HepG2 (cell line): Measurements from ENCODE around the gene ECSIT. TPM values are rescaled to one million over a fixed set of nuclear protein-coding genes. Genes with fewer than 3 reads are reported as not detected.
A peak's percentile ranks its signal among the peaks of the same experiment; 100 is the strongest.

Experiments used
- BRD4 ChIP-seq: sonication (generic); formaldehyde crosslinking; IDR thresholded peaks from 2 replicates; pipeline ENCODE4 v1.4.0; 2020; ENCODE audit warnings: missing genetic modification reagents
- KLF11 ChIP-seq: IDR thresholded peaks from 2 replicates; pipeline ENCODE4 v1.6.1; 2016; ENCODE audit warnings: missing compliant biosample characterization
- KLF6 ChIP-seq: IDR thresholded peaks from 2 replicates; pipeline ENCODE4 v1.8.0; 2016; ENCODE audit warnings: missing biosample characterization, missing genetic modification reagents
- NRL ChIP-seq: sonication (generic); formaldehyde crosslinking; IDR thresholded peaks from 2 replicates; pipeline ENCODE4 v1.5.0; 2020; ENCODE audit warnings: missing genetic modification reagents, mild to moderate bottlenecking, moderate library complexity, borderline replicate concordance
- SRSF1 ChIP-seq: fragments of 200-400 bp; formaldehyde crosslinking; optimal IDR thresholded peaks from 2 replicates; pipeline ENCODE3; 2017; ENCODE audit warnings: mild to moderate bottlenecking, low read depth, low read length, moderate library complexity
- ZMYM4 ChIP-seq: sonication (generic); formaldehyde crosslinking; IDR thresholded peaks from 2 replicates; pipeline ENCODE4 v1.8.1; 2023; ENCODE audit warnings: mild to moderate bottlenecking, missing genetic modification reagents
- ZNF143 ChIP-seq: sonication (generic); formaldehyde crosslinking; IDR thresholded peaks from 2 replicates; pipeline ENCODE4 v1.4.0; 2020; ENCODE audit warnings: missing genetic modification reagents
- ZNF564 ChIP-seq: sonication (generic); formaldehyde crosslinking; IDR thresholded peaks from 2 replicates; pipeline ENCODE4 v1.8.1; 2023; ENCODE audit warnings: mild to moderate bottlenecking, missing genetic modification reagents
- ZNF766 ChIP-seq: sonication (generic); formaldehyde crosslinking; IDR thresholded peaks from 2 replicates; pipeline ENCODE4 v1.5.0; 2020; ENCODE audit warnings: missing genetic modification reagents, borderline replicate concordance
- polyA plus RNA-seq, 8 experiments: library from polyadenylated mRNA; depleted of rRNA in 3 of 8; stranded (reverse) in 7 of 8; unstranded in 1 of 8; fragments of >200 nt; fragmentation: Illumina TruSeq in 4 of 8; extraction: Trizol in 4 of 8; gene quantifications; 2 replicates each; pipeline versions ENCODE4 v1.2.1 to v1.2.3, GENCODE V29; 2011 to 2016; ENCODE audit warnings: low read depth in 4 of 8, missing spikeins in 1 of 8, mixed read lengths in 1 of 8; ENCODE audit not compliant: insufficient read depth in 1 of 8
- total RNA-seq, 5 experiments: library from RNA; depleted of rRNA; stranded (reverse); fragments of >200 nt; fragmentation: Illumina TruSeq; extraction: Trizol; gene quantifications; 2 replicates each; pipeline ENCODE4 v1.2.3, GENCODE V29; 2016; ENCODE audit warnings: low read depth in 1 of 5
- TF ChIP-seq, protein P1 (sequence below): sonication (generic); formaldehyde crosslinking; IDR thresholded peaks from 2 replicates; pipeline ENCODE4 v1.5.1; 2020; ENCODE audit warnings: missing genetic modification reagents, mild to moderate bottlenecking, borderline replicate concordance
- TF ChIP-seq, protein P2 (sequence below): sonication (generic); formaldehyde crosslinking; IDR thresholded peaks from 2 replicates; pipeline ENCODE4 v1.9.0; 2021; ENCODE audit warnings: missing genetic modification reagents, mild to moderate bottlenecking, borderline replicate concordance
- TF ChIP-seq, protein P3 (sequence below): sonication (generic); formaldehyde crosslinking; IDR thresholded peaks from 2 replicates; pipeline ENCODE4 v1.4.0; 2020; ENCODE audit warnings: low read depth, missing genetic modification reagents
- TF ChIP-seq, protein P4 (sequence below): IDR thresholded peaks from 2 replicates; pipeline ENCODE4 v1.6.1; 2016; ENCODE audit warnings: low read depth
- TF ChIP-seq, protein P5 (sequence below): sonication (generic); formaldehyde crosslinking; IDR thresholded peaks from 2 replicates; pipeline ENCODE4 v1.4.0; 2020; ENCODE audit warnings: missing genetic modification reagents, borderline replicate concordance
- TF ChIP-seq, protein P6 (sequence below): sonication (generic); formaldehyde crosslinking; IDR thresholded peaks from 2 replicates; pipeline ENCODE4 v1.5.0; 2020; ENCODE audit warnings: missing genetic modification reagents, mild to moderate bottlenecking, borderline replicate concordance

ECSIT gene
- total and polyA plus RNA-seq, 2 of the 13 experiments (the other 11 are each of a cell fraction or from before 2014, with no cell fraction given): 36.4 to 62.3 TPM

DNA sequence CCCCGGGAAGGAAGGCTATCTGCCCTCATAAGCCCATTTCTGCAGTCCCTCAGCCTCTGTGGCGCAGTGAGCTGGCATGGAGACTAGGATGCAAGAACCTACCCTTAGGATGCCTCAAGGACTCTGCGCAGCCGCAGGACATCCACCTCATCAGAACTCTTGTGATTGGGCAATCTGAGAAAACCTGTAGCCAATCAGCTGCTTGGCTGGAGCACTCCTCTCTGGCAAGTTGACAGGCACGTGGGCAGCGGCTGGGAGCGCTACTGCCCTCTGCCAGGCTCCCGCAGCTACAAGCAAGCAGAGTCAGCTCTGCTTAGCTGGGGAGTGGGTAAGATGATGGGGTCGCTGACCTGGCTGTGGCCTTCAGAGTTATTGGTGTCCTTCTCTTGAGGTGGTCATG, 1.5 kb upstream of the ECSIT start (continued):
- TF ChIP-seq, protein P1, sequence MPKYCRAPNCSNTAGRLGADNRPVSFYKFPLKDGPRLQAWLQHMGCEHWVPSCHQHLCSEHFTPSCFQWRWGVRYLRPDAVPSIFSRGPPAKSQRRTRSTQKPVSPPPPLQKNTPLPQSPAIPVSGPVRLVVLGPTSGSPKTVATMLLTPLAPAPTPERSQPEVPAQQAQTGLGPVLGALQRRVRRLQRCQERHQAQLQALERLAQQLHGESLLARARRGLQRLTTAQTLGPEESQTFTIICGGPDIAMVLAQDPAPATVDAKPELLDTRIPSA: no peak
- TF ChIP-seq KLF6 (peak; percentile 80), ZNF766 (0 out of 2 replicates have a peak, but pooled peaks have one; percentile 91), KLF11 (no peak), ZNF564 (no peak), ZNF143 (CRISPR knock-in tag) (0 out of 2 replicates have a peak, but pooled peaks have one; percentile 28), NRL (no peak), ZMYM4 (CRISPR knock-in tag) (peak; percentile 76), SRSF1 (no peak), BRD4 (CRISPR knock-in tag) (no peak)
- TF ChIP-seq, protein P2, sequence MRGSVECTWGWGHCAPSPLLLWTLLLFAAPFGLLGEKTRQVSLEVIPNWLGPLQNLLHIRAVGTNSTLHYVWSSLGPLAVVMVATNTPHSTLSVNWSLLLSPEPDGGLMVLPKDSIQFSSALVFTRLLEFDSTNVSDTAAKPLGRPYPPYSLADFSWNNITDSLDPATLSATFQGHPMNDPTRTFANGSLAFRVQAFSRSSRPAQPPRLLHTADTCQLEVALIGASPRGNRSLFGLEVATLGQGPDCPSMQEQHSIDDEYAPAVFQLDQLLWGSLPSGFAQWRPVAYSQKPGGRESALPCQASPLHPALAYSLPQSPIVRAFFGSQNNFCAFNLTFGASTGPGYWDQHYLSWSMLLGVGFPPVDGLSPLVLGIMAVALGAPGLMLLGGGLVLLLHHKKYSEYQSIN (CRISPR knock-in tag): no peak
- TF ChIP-seq, protein P3, sequence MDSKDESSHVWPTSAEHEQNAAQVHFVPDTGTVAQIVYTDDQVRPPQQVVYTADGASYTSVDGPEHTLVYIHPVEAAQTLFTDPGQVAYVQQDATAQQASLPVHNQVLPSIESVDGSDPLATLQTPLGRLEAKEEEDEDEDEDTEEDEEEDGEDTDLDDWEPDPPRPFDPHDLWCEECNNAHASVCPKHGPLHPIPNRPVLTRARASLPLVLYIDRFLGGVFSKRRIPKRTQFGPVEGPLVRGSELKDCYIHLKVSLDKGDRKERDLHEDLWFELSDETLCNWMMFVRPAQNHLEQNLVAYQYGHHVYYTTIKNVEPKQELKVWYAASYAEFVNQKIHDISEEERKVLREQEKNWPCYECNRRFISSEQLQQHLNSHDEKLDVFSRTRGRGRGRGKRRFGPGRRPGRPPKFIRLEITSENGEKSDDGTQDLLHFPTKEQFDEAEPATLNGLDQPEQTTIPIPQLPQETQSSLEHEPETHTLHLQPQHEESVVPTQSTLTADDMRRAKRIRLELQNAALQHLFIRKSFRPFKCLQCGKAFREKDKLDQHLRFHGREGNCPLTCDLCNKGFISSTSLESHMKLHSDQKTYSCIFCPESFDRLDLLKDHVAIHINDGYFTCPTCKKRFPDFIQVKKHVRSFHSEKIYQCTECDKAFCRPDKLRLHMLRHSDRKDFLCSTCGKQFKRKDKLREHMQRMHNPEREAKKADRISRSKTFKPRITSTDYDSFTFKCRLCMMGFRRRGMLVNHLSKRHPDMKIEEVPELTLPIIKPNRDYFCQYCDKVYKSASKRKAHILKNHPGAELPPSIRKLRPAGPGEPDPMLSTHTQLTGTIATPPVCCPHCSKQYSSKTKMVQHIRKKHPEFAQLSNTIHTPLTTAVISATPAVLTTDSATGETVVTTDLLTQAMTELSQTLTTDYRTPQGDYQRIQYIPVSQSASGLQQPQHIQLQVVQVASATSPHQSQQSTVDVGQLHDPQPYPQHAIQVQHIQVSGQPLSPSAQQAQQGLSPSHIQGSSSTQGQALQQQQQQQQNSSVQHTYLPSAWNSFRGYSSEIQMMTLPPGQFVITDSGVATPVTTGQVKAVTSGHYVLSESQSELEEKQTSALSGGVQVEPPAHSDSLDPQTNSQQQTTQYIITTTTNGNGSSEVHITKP (CRISPR knock-in tag): no peak
- TF ChIP-seq, protein P4, sequence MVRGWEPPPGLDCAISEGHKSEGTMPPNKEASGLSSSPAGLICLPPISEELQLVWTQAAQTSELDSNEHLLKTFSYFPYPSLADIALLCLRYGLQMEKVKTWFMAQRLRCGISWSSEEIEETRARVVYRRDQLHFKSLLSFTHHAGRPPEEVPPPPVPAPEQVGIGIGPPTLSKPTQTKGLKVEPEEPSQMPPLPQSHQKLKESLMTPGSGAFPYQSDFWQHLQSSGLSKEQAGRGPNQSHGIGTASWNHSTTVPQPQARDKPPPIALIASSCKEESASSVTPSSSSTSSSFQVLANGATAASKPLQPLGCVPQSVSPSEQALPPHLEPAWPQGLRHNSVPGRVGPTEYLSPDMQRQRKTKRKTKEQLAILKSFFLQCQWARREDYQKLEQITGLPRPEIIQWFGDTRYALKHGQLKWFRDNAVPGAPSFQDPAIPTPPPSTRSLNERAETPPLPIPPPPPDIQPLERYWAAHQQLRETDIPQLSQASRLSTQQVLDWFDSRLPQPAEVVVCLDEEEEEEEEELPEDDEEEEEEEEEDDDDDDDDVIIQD (CRISPR knock-in tag): 0 out of 2 replicates have a peak, but pooled peaks have one; percentile 42
- TF ChIP-seq, protein P5, sequence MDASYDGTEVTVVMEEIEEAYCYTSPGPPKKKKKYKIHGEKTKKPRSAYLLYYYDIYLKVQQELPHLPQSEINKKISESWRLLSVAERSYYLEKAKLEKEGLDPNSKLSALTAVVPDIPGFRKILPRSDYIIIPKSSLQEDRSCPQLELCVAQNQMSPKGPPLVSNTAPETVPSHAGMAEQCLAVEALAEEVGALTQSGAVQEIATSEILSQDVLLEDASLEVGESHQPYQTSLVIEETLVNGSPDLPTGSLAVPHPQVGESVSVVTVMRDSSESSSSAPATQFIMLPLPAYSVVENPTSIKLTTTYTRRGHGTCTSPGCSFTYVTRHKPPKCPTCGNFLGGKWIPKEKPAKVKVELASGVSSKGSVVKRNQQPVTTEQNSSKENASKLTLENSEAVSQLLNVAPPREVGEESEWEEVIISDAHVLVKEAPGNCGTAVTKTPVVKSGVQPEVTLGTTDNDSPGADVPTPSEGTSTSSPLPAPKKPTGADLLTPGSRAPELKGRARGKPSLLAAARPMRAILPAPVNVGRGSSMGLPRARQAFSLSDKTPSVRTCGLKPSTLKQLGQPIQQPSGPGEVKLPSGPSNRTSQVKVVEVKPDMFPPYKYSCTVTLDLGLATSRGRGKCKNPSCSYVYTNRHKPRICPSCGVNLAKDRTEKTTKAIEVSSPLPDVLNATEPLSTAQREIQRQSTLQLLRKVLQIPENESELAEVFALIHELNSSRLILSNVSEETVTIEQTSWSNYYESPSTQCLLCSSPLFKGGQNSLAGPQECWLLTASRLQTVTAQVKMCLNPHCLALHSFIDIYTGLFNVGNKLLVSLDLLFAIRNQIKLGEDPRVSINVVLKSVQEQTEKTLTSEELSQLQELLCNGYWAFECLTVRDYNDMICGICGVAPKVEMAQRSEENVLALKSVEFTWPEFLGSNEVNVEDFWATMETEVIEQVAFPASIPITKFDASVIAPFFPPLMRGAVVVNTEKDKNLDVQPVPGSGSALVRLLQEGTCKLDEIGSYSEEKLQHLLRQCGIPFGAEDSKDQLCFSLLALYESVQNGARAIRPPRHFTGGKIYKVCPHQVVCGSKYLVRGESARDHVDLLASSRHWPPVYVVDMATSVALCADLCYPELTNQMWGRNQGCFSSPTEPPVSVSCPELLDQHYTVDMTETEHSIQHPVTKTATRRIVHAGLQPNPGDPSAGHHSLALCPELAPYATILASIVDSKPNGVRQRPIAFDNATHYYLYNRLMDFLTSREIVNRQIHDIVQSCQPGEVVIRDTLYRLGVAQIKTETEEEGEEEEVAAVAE (CRISPR knock-in tag): peak; percentile 87; the same call in 1 of the 2 replicates
- TF ChIP-seq, protein P6, sequence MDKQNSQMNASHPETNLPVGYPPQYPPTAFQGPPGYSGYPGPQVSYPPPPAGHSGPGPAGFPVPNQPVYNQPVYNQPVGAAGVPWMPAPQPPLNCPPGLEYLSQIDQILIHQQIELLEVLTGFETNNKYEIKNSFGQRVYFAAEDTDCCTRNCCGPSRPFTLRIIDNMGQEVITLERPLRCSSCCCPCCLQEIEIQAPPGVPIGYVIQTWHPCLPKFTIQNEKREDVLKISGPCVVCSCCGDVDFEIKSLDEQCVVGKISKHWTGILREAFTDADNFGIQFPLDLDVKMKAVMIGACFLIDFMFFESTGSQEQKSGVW: no peak
